Neural progenitor cell (in vitro differentiated cells): ENCODE measurements around the gene SLTM. TPM values are rescaled to one million over a fixed set of nuclear protein-coding genes. Genes with fewer than 3 reads are reported as not detected.
"Not testable (repeated sequence)": the region's sequence is repeated elsewhere in the genome, so short reads cannot be mapped to it uniquely, and the experiment has no call there.

Experiments
- DNase-seq: peaks from one replicate; pipeline ENCODE4 v3.0.0-alpha.2; 2016; ENCODE audit warnings: low spot score
- H2AFZ ChIP-seq: fragments of 200-600 bp; sonication (generic); replicated peaks from 2 replicates; pipeline ENCODE4 v1.6.1; 2016; ENCODE audit warnings: antibody characterized with exemption
- H3F3A ChIP-seq: fragments of 200-600 bp; sonication (generic); 2 replicates; pipeline ENCODE4 v1.6.1; 2016; ENCODE audit warnings: antibody characterized with exemption, low read depth
- H3K27ac ChIP-seq: fragments of 200-600 bp; sonication (generic); 2 replicates; pipeline ENCODE4 v1.5.1; 2016; ENCODE audit warnings: mild to moderate bottlenecking
- H3K27me3 ChIP-seq: fragments of 200-600 bp; sonication (generic); 2 replicates; pipeline ENCODE4 v1.6.1; 2016; ENCODE audit warnings: mild to moderate bottlenecking, moderate library complexity
- H3K36me3 ChIP-seq: fragments of 200-600 bp; sonication (generic); 2 replicates; pipeline ENCODE4 v1.5.1; 2016
- H3K4me1 ChIP-seq: fragments of 200-600 bp; sonication (generic); 2 replicates; pipeline ENCODE4 v1.6.1; 2016; ENCODE audit warnings: mixed run types
- H3K4me2 ChIP-seq: fragments of 200-600 bp; sonication (generic); 2 replicates; pipeline ENCODE4 v1.6.1; 2016
- H3K4me3 ChIP-seq: fragments of 200-600 bp; sonication (generic); 2 replicates; pipeline ENCODE4 v1.5.1; 2016
- H3K79me2 ChIP-seq: fragments of 200-600 bp; sonication (generic); 2 replicates; pipeline ENCODE4 v1.6.1; 2016; ENCODE audit warnings: low read depth
- H3K9ac ChIP-seq: fragments of 200-600 bp; sonication (generic); 2 replicates; pipeline ENCODE4 v1.6.1; 2016
- H3K9me3 ChIP-seq: fragments of 200-600 bp; sonication (generic); 2 replicates; pipeline ENCODE4 v1.5.1; 2016; ENCODE audit warnings: low read depth
- H4K20me1 ChIP-seq: fragments of 200-600 bp; sonication (generic); 2 replicates; pipeline ENCODE4 v1.6.1; 2016; ENCODE audit warnings: low read depth
- H3K27ac Mint-ChIP-seq: 3 replicates; pipeline ENCODE4 v1.8.0; 2021; ENCODE audit warnings: mixed read lengths
- H3K27me3 Mint-ChIP-seq: 2 replicates; pipeline ENCODE4 v1.8.0; 2022; ENCODE audit warnings: low read depth, mild to moderate bottlenecking, inconsistent platforms, moderate library complexity, mixed read lengths; ENCODE audit not compliant: insufficient read depth
- H3K36me3 Mint-ChIP-seq: 3 replicates; pipeline ENCODE4 v1.8.0; 2021; ENCODE audit warnings: mixed read lengths
- H3K4me1 Mint-ChIP-seq: 3 replicates; pipeline ENCODE4 v1.8.0; 2021; ENCODE audit warnings: mixed read lengths
- H3K4me3 Mint-ChIP-seq: 3 replicates; pipeline ENCODE4 v1.8.0; 2021; ENCODE audit warnings: mild to moderate bottlenecking, moderate library complexity, mixed read lengths
- H3K9me3 Mint-ChIP-seq: 3 replicates; pipeline ENCODE4 v1.8.0; 2020; ENCODE audit warnings: mixed read lengths
- CTCF ChIP-seq: fragments of 200-600 bp; sonication (generic); IDR thresholded peaks from 2 replicates; pipeline ENCODE4 v1.5.1; 2017; ENCODE audit warnings: antibody characterized with exemption, mild to moderate bottlenecking
- EZH2 ChIP-seq: fragments of 200-600 bp; sonication (generic); IDR thresholded peaks from 2 replicates; pipeline ENCODE4 v1.6.1; 2017; ENCODE audit warnings: antibody characterized with exemption, mild to moderate bottlenecking, moderate library complexity
- EZH2phosphoT487 ChIP-seq: fragments of 200-600 bp; sonication (generic); IDR thresholded peaks from 2 replicates; pipeline ENCODE4 v1.6.1; 2017; ENCODE audit warnings: antibody characterized with exemption
- total RNA-seq: library from RNA; depleted of rRNA; stranded (reverse); fragments of >200 nt; gene quantifications from 2 replicates; pipeline ENCODE4 v1.2.3, GENCODE V29; 2015; ENCODE audit warnings: low replicate concordance

SLTM gene
- total RNA-seq, 1 donor from 2014 or later, result 152 TPM

DNA sequence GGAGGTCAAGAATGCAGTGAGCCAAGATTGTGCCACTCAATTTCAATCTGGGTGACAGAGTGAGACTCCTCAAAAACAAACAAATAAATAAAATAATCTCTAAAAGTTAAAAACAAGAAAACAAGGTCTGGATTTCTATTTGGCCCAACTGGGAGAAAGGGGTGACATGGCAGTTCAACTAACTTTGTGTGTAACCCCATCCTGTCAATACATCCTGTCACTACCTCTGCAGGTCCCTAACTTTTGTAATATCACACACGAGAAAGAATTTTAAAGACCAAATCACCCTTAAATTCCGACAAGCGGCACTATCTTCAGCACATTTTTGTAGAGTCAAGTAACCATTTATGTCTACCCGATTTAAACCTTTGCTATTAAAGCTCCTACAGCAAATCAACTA, 10.2 kb downstream of the SLTM start:
- H3K36me3 ChIP-seq, result peaks cover 13% of the 10 kb centered on the region
- TF ChIP-seq EZH2 (no peak), CTCF (no peak), EZH2phosphoT487 (no peak)
- H4K20me1 ChIP-seq, result peaks cover 32% of the 10 kb centered on the region

DNA sequence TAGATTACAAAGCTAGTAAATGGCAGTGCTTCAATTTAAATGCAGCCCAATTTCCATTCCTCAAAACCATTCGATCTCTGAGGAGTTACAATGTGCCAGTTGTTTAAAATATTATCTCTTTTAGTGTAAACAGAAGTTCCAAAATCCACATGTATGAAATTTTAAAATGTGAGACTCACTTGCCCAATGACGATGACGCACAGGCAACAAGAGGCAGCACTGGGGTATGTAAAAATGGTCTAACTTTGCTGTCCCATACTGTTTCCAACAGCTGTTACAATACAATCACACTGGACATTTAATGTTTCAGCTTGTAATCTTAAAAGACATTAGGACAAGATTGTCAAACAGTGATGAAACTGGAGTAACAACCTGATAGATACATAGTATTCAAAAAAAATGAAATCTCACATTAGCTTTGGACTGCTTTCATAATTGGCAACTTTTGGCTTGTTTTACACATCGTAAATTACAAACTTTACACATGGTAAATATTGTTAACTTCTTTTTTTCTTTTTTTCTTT, 12.2 kb downstream of the SLTM start:
- Histone ChIP-seq H3K9ac (no peak overlapping the region), H3F3A (peaks cover 20% of the 10 kb centered on the region), H3K27me3 (no peaks in the 10 kb centered on the region), H3K4me1 (no peaks in the 10 kb centered on the region), H3K27ac (no peak overlapping the region), H3K4me2 (no peak overlapping the region), H2AFZ (no peak overlapping the region), H3K79me2 (peaks cover 99% of the 10 kb centered on the region), H3K36me3 (peaks cover 3% of the 10 kb centered on the region), H4K20me1 (peaks cover 34% of the 10 kb centered on the region), H3K9me3 (no peaks in the 10 kb centered on the region), H3K4me3 (no peak overlapping the region)
- Mint-ChIP-seq H3K4me3 (no peak overlapping the region), H3K4me1 (no peaks in the 10 kb centered on the region), H3K36me3 (peaks cover 13% of the 10 kb centered on the region), H3K27ac (no peak overlapping the region), H3K9me3 (no peaks in the 10 kb centered on the region), H3K27me3 (peaks cover 2% of the 10 kb centered on the region)
- DNase-seq, result no peak
- no peak for TF ChIP-seq EZH2phosphoT487
- TF ChIP-seq CTCF, result no peak
- TF ChIP-seq EZH2, result no peak

More for the DNA sequence above, 10.2 kb downstream of the SLTM start:
- no peaks in the 10 kb centered on the region for H3K27me3 ChIP-seq
- Mint-ChIP-seq H3K27ac (peak overlapping the region; percentile 87), H3K9me3 (no peaks in the 10 kb centered on the region), H3K36me3 (peaks cover 11% of the 10 kb centered on the region), H3K4me3 (no peak overlapping the region), H3K27me3 (peaks cover 2% of the 10 kb centered on the region), H3K4me1 (no peaks in the 10 kb centered on the region)
- no peak overlapping the region for H2AFZ ChIP-seq
- H3K9ac ChIP-seq, result no peak overlapping the region
- H3K4me2 ChIP-seq, result no peak overlapping the region
- no peak overlapping the region for H3K4me3 ChIP-seq
- H3K9me3 ChIP-seq, result no peaks in the 10 kb centered on the region
- H3F3A ChIP-seq, result peaks cover 14% of the 10 kb centered on the region
- no peak for DNase-seq
- H3K79me2 ChIP-seq, result peaks cover 99% of the 10 kb centered on the region
- no peak overlapping the region for H3K27ac ChIP-seq
- H3K4me1 ChIP-seq, result no peaks in the 10 kb centered on the region

DNA sequence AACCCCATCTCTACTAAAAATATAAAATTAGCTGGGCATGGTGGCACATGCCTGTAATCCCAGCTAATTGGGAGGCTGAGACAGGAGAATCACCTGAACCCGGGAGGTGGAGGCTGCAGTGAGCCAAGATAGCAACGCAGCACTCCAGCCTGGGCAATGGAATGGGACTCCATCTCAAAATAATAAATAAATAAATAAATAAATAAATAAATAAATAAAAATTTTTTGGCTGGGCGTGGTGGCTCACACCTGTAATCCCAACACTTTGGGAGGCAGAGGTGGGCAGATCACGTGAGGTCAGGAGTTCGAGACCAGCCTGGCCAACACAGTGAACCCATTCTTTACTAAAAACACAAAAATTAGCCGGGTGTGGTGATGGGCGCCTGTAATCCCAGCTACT, 13.0 kb downstream of the SLTM start:
- not testable (repeated sequence) for H3K4me3 ChIP-seq, H3K27ac Mint-ChIP-seq, H3K9me3 Mint-ChIP-seq, H3K27ac ChIP-seq, H3K9ac ChIP-seq, DNase-seq, H3K4me1 Mint-ChIP-seq, H3K4me2 ChIP-seq, H3K36me3 ChIP-seq, H3K4me1 ChIP-seq, H3K4me3 Mint-ChIP-seq, H3K27me3 ChIP-seq, H3K9me3 ChIP-seq, H2AFZ ChIP-seq, H3K27me3 Mint-ChIP-seq
- peaks cover 16% of the 10 kb centered on the region for H3K36me3 Mint-ChIP-seq
- Histone ChIP-seq H4K20me1 (peaks cover 31% of the 10 kb centered on the region), H3F3A (peaks cover 12% of the 10 kb centered on the region), H3K79me2 (peaks cover 99% of the 10 kb centered on the region)

GRCh38 chr15:58919232-58919631, 14.2 kb downstream of the SLTM start:
- Histone ChIP-seq H3K4me3 (no peak overlapping the region), H4K20me1 (peaks cover 20% of the 10 kb centered on the region), H3K4me2 (no peak overlapping the region), H3K4me1 (no peaks in the 10 kb centered on the region), H2AFZ (no peak overlapping the region), H3F3A (peaks cover 6% of the 10 kb centered on the region), H3K36me3 (no peaks in the 10 kb centered on the region), H3K27ac (no peak overlapping the region), H3K9ac (no peak overlapping the region), H3K79me2 (peaks cover 99% of the 10 kb centered on the region), H3K27me3 (no peaks in the 10 kb centered on the region), H3K9me3 (no peaks in the 10 kb centered on the region)
- H3K4me1 Mint-ChIP-seq, result no peaks in the 10 kb centered on the region
- no peak overlapping the region for H3K27ac Mint-ChIP-seq
- H3K27me3 Mint-ChIP-seq, result peaks cover 2% of the 10 kb centered on the region
- no peak overlapping the region for H3K4me3 Mint-ChIP-seq
- TF ChIP-seq CTCF (no peak), EZH2 (no peak)
- peaks cover 22% of the 10 kb centered on the region for H3K36me3 Mint-ChIP-seq
- H3K9me3 Mint-ChIP-seq, result no peaks in the 10 kb centered on the region
- no peak for DNase-seq
